B cell (primary cell): Measurements from ENCODE around the gene CNTNAP2. TPM values are rescaled to one million over a fixed set of nuclear protein-coding genes. Genes with fewer than 3 reads are reported as not detected.

Source experiments
- ATAC-seq: fragments of 200-7000 bp; cut with Tn5 transposase; one replicate; pipeline ENCODE4 v1.10.0; 2021; ENCODE audit warnings: low read depth, mild to moderate bottlenecking, moderate number of reproducible peaks, moderate library complexity
- CTCF ChIA-PET: fragments of 350-600 bp; sonication (Branson Sonifier 250); formaldehyde crosslinking; loops from one replicate; lab custom pipeline; 2021; ENCODE audit warnings: antibody characterized with exemption, inconsistent platforms; lab: Charles Lee
- POLR2A ChIA-PET: fragments of 350-600 bp; sonication (Branson Sonifier 250); formaldehyde crosslinking; loops from one replicate; lab custom pipeline; 2021; ENCODE audit warnings: antibody characterized with exemption; lab: Charles Lee
- DNase-seq: peaks from one replicate; pipeline ENCODE4 v3.0.0; 2013
- H2AFZ ChIP-seq: 2 replicates; pipeline ENCODE4 v1.6.1; 2012; ENCODE audit warnings: mild to moderate bottlenecking, low read depth, low read length; ENCODE audit not compliant: insufficient read depth, poor library complexity, severe bottlenecking
- H3K27ac ChIP-seq, 2 donors: 1 replicate in 1 of 2; 2 replicates in 1 of 2; pipeline ENCODE4 v1.5.1; 2012 to 2013; ENCODE audit warnings: low read length in 2 of 2, mild to moderate bottlenecking in 2 of 2, moderate library complexity in 1 of 2
- H3K27me3 ChIP-seq, 4 experiments: fragments of 200-600 bp in 1 of 4; sonication (generic) in 1 of 4; replicated peaks in 1 of 4; 1 replicate in 2 of 4; 2 replicates in 2 of 4; pipeline versions ENCODE4 v1.6.1 to v1.7.0; 2013 to 2016; ENCODE audit warnings: low read length in 3 of 4, mild to moderate bottlenecking in 2 of 4, mixed read lengths in 1 of 4, moderate library complexity in 1 of 4; ENCODE audit not compliant: insufficient read depth in 4 of 4, control insufficient read depth in 3 of 4; ENCODE audit errors: control extremely low read depth in 1 of 4
- H3K36me3 ChIP-seq, 2 experiments: replicated peaks in 1 of 2; 1 replicate in 1 of 2; 2 replicates in 1 of 2; pipeline versions ENCODE4 v1.6.1 to v1.7.1; 2013; ENCODE audit warnings: low read length in 1 of 2; ENCODE audit not compliant: insufficient read depth in 2 of 2, control insufficient read depth in 1 of 2; ENCODE audit errors: control extremely low read depth in 1 of 2, extremely low read depth in 1 of 2
- H3K4me1 ChIP-seq, 2 donors: fragments of 200-600 bp in 1 of 2; sonication (generic) in 1 of 2; 1 replicate in 1 of 2; 2 replicates in 1 of 2; pipeline versions ENCODE4 v1.5.1 to v1.6.1; 2013 to 2017; ENCODE audit warnings: low read length in 2 of 2; ENCODE audit not compliant: control insufficient read depth in 2 of 2, insufficient read depth in 2 of 2
- H3K4me2 ChIP-seq: replicated peaks from 2 replicates; pipeline ENCODE3; 2012; ENCODE audit warnings: mild to moderate bottlenecking, low read depth, low read length; ENCODE audit not compliant: poor library complexity, severe bottlenecking
- H3K4me3 ChIP-seq, 5 experiments: fragments of 200-600 bp in 1 of 5; sonication (generic) in 1 of 5; 1 replicate in 3 of 5; 2 replicates in 2 of 5; pipeline versions ENCODE4 v1.5.1 to v1.7.0; 2011 to 2016; ENCODE audit warnings: low read length in 4 of 5, mild to moderate bottlenecking in 4 of 5, low read depth in 2 of 5, control low read depth in 1 of 5, moderate library complexity in 1 of 5; ENCODE audit not compliant: insufficient read depth in 1 of 5; ENCODE audit errors: control extremely low read depth in 1 of 5, extremely low read depth in 1 of 5
- H3K79me2 ChIP-seq: fragments of 200-600 bp; sonication (generic); one replicate; pipeline ENCODE4 v1.6.0; 2016; ENCODE audit warnings: low read length; ENCODE audit not compliant: control insufficient read depth, insufficient read depth
- H3K9ac ChIP-seq: fragments of 200-600 bp; sonication (generic); 2 replicates; pipeline ENCODE4 v1.6.1; 2017; ENCODE audit warnings: mild to moderate bottlenecking, low read length, moderate library complexity
- H3K9me3 ChIP-seq, 3 donors: one replicate each; pipeline versions ENCODE4 v1.6.1 to v1.7.1; 2013; ENCODE audit warnings: low read length in 2 of 3; ENCODE audit not compliant: control insufficient read depth in 2 of 3, insufficient read depth in 1 of 3; ENCODE audit errors: control extremely low read depth in 1 of 3
- H4K20me1 ChIP-seq: 2 replicates; pipeline ENCODE4 v1.6.0; 2012; ENCODE audit warnings: mild to moderate bottlenecking, low read length; ENCODE audit not compliant: insufficient read depth, control insufficient read depth, poor library complexity, severe bottlenecking
- H3K27ac Mint-ChIP-seq: one replicate; pipeline ENCODE4 v1.8.0; 2021; ENCODE audit warnings: mixed read lengths
- H3K27me3 Mint-ChIP-seq: one replicate; pipeline ENCODE4 v1.8.0; 2021; ENCODE audit warnings: mixed read lengths
- H3K4me1 Mint-ChIP-seq: one replicate; pipeline ENCODE4 v1.8.0; 2021; ENCODE audit warnings: mixed read lengths
- H3K4me3 Mint-ChIP-seq: one replicate; pipeline ENCODE4 v1.8.0; 2021; ENCODE audit warnings: mixed read lengths
- H3K9me3 Mint-ChIP-seq: one replicate; pipeline ENCODE4 v1.8.0; 2022; ENCODE audit warnings: mixed read lengths; ENCODE audit not compliant: insufficient read depth
- EZH2 ChIP-seq: IDR thresholded peaks from 2 replicates; pipeline ENCODE4 v1.6.1; 2012; ENCODE audit warnings: borderline replicate concordance, low read depth, mild to moderate bottlenecking, moderate library complexity, low read length; ENCODE audit not compliant: insufficient read depth, poor library complexity, severe bottlenecking
- WGBS: methylation state at CpG from one replicate; pipeline ENCODE4 v1.1.5; 2013; ENCODE audit warnings: missing lambda C conversion rate; ENCODE audit not compliant: insufficient coverage; 5-methylcytosine and 5-hydroxymethylcytosine counted together
- intact Hi-C: fragments of 100-400 bp; cut with micrococcal nuclease; formaldehyde crosslinking; loops from one replicate; pipeline ENCODE4 v1.10.0; 2022
- polyA plus RNA-seq: library from polyadenylated mRNA; depleted of rRNA; stranded (reverse); fragments of >200 nt; gene quantifications from 2 replicates; pipeline ENCODE4 v1.2.3, GENCODE V29; 2012
- total RNA-seq, 2 donors: library from RNA; stranded (reverse); fragments of 120-200 nt in 1 of 2; gene quantifications; 1 replicate in 1 of 2; 2 replicates in 1 of 2; pipeline versions ENCODE4 v1.2.3 to v1.2.4, GENCODE V29; 2013 to 2022
- TF ChIP-seq, protein P1 (sequence below): fragments of 200-600 bp; IDR thresholded peaks from one replicate; pipeline ENCODE4 v1.8.0; 2022; ENCODE audit warnings: antibody characterized with exemption, mild to moderate bottlenecking

CNTNAP2 gene
- total and polyA plus RNA-seq, 2 donors (not counting 1 experiment from before 2014, with no cell fraction given) = 7.4 to 16.6 TPM

DNA sequence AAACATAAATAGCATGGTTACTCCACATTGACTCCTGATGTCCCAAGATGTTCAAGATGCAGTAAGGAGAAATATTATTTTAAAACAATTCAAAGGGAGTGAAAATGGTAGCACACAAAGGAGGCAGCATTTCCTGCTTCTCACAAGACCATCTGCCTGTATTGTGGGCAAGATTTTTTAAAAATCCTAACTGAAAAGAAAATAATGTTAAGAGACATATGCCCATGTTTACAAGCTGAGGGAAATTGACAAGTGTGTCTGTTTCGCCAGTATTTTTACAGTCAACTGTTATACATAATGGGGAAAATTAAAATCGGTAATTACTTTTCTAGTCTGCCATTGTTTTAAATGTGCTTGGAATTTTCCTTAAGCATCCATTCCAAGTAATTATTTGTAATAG lies 1827.7 kb downstream of the CNTNAP2 start:
- Histone ChIP-seq H4K20me1 (no peaks in the 10 kb centered on the region), H3K79me2 (no peaks in the 10 kb centered on the region), H3K4me1 (no peaks in the 10 kb centered on the region), H3K36me3 (no peaks in the 10 kb centered on the region), H3K4me3 (no peak overlapping the region), H3K9me3 (peaks cover 0 to 8% (median 0%) of the 10 kb centered on the region in 3 donors), H3K9ac (no peak overlapping the region), H2AFZ (no peak overlapping the region), H3K4me2 (no peak overlapping the region), H3K27me3 (no peaks in the 10 kb centered on the region), H3K27ac (no peak overlapping the region)
- DNase-seq = no peak
- ChIA-PET POLR2A (no interaction called here), CTCF (no interaction called here)
- no CpG with 5 or more reads among the region's 2 CpGs for WGBS
- H3K9me3 Mint-ChIP-seq = peaks cover 3% of the 10 kb centered on the region
- no peaks in the 10 kb centered on the region for H3K27me3 Mint-ChIP-seq
- ATAC-seq = no peak
- TF ChIP-seq EZH2 = no peak
- TF ChIP-seq, protein P1, sequence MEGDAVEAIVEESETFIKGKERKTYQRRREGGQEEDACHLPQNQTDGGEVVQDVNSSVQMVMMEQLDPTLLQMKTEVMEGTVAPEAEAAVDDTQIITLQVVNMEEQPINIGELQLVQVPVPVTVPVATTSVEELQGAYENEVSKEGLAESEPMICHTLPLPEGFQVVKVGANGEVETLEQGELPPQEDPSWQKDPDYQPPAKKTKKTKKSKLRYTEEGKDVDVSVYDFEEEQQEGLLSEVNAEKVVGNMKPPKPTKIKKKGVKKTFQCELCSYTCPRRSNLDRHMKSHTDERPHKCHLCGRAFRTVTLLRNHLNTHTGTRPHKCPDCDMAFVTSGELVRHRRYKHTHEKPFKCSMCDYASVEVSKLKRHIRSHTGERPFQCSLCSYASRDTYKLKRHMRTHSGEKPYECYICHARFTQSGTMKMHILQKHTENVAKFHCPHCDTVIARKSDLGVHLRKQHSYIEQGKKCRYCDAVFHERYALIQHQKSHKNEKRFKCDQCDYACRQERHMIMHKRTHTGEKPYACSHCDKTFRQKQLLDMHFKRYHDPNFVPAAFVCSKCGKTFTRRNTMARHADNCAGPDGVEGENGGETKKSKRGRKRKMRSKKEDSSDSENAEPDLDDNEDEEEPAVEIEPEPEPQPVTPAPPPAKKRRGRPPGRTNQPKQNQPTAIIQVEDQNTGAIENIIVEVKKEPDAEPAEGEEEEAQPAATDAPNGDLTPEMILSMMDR = no peak
- no peak overlapping the region for H3K4me3 Mint-ChIP-seq
- intact Hi-C loops = no loop called here
- H3K27ac Mint-ChIP-seq = no peak overlapping the region
- H3K4me1 Mint-ChIP-seq = no peaks in the 10 kb centered on the region

DNA sequence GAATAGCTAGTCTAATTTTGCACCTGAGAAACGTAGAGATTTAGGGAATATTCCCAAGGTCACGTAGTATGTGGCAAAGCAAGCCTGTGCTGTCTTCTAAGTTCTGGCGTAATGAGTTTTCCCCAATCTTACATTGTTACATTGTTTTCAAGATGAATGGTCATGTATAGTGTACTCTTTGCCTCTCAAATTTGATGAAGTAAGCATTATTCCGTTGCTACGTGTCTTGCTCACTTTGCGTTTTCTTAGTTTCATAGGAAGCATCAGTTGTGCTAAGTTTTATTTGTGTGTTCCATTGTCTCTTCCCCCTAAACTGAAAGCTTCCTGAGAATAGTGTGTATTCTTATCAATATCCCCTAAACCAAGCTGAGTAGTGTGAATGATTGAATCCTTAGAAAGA lies 1836.3 kb downstream of the CNTNAP2 start:
- Mint-ChIP-seq H3K4me3 (no peak overlapping the region), H3K27ac (no peak overlapping the region), H3K9me3 (no peaks in the 10 kb centered on the region), H3K27me3 (no peaks in the 10 kb centered on the region), H3K4me1 (no peaks in the 10 kb centered on the region)
- ATAC-seq (no peak), DNase-seq (no peak)
- H3K4me1 ChIP-seq = no peaks in the 10 kb centered on the region
- ChIA-PET POLR2A (no interaction called here), CTCF (no interaction called here)
- H3K4me3 ChIP-seq = no peak overlapping the region
- H3K27me3 ChIP-seq = no peaks in the 10 kb centered on the region
- no peak overlapping the region for H3K27ac ChIP-seq
- 84% methylated on average over 3 of the region's 6 CpGs for WGBS
- H3K4me2 ChIP-seq = no peak overlapping the region
- H3K79me2 ChIP-seq = no peaks in the 10 kb centered on the region
- H4K20me1 ChIP-seq = no peaks in the 10 kb centered on the region
- TF ChIP-seq, protein P1 = no peak
- TF ChIP-seq EZH2 = no peak
- peaks cover 0 to 3% (median 0%) of the 10 kb centered on the region in 3 donors for H3K9me3 ChIP-seq
- H3K9ac ChIP-seq = no peak overlapping the region
- H3K36me3 ChIP-seq = no peaks in the 10 kb centered on the region
- intact Hi-C loops = no loop called here
- H2AFZ ChIP-seq = no peak overlapping the region
